Neutrophil (primary cell): Measurements from ENCODE around the gene DMP1.

ENCODE experiments used
- H3K27ac ChIP-seq: fragments of 200-600 bp; sonication (generic); 2 replicates; pipeline ENCODE4 v1.5.1; 2016; ENCODE audit warnings: mild to moderate bottlenecking, moderate library complexity
- H3K27me3 ChIP-seq: fragments of 200-600 bp; sonication (generic); 2 replicates; pipeline ENCODE4 v1.6.0; 2016; ENCODE audit warnings: mild to moderate bottlenecking
- H3K36me3 ChIP-seq: fragments of 200-600 bp; sonication (generic); 2 replicates; pipeline ENCODE4 v1.5.1; 2017
- H3K4me1 ChIP-seq, 2 experiments: fragments of 200-600 bp in 1 of 2; sonication (generic) in 1 of 2; 1 replicate in 1 of 2; 2 replicates in 1 of 2; pipeline versions ENCODE4 v1.5.1 to v1.6.1; 2013 to 2016; ENCODE audit warnings: low read depth in 1 of 2, low read length in 1 of 2, mild to moderate bottlenecking in 1 of 2, moderate library complexity in 1 of 2; ENCODE audit not compliant: control insufficient read depth in 1 of 2, insufficient read depth in 1 of 2
- H3K4me3 ChIP-seq, 2 experiments: fragments of 200-600 bp in 1 of 2; sonication (generic) in 1 of 2; 1 replicate in 1 of 2; 2 replicates in 1 of 2; pipeline ENCODE4 v1.5.1; 2013 to 2016; ENCODE audit warnings: low read depth in 1 of 2, low read length in 1 of 2, mild to moderate bottlenecking in 1 of 2, moderate library complexity in 1 of 2
- H3K9me3 ChIP-seq: fragments of 200-600 bp; sonication (generic); 2 replicates; pipeline ENCODE4 v1.5.1; 2016
- TF ChIP-seq, protein P1 (sequence below): fragments of 200-600 bp; sonication (generic); IDR thresholded peaks from 2 replicates; pipeline ENCODE4 v1.5.1; 2016; ENCODE audit warnings: antibody characterized with exemption

The DMP1 gene

DNA sequence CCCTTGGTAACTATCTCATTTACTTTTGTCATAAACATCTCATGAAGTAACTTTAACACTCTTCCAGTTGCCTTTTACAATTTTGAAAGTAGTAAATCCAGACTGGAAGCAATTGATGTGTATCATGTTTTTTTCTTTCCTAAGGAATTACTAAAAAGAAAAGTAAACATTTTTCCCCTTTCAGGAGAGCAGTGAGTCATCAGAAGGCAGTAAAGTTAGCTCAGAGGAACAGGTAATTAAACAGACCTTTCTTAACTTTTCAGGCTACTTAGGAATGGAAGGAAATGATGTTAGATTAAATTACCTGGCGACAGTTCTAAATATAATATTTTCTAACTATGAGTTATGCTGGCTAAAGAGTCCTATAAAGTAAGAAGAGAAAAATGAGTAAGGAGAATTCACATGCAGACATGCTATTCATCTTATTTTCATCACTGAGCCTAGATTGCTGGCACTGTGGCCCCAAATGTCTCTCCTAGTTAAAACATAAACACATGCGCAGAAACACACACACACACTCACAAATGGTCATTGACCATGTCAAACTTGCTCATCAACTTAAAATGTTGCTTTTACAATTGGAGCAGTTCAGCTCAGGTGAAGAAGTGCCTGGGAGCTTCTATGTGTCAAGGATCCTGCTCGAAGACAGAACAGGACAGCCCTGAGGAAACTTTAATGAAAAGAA is 9.3 kb downstream of the DMP1 start:
- Histone ChIP-seq H3K9me3 (no peaks in the 10 kb centered on the region), H3K4me3 (no peak overlapping the region), H3K27ac (no peak overlapping the region), H3K4me1 (no peaks in the 10 kb centered on the region), H3K27me3 (no peaks in the 10 kb centered on the region), H3K36me3 (no peaks in the 10 kb centered on the region)
- TF ChIP-seq, protein P1, sequence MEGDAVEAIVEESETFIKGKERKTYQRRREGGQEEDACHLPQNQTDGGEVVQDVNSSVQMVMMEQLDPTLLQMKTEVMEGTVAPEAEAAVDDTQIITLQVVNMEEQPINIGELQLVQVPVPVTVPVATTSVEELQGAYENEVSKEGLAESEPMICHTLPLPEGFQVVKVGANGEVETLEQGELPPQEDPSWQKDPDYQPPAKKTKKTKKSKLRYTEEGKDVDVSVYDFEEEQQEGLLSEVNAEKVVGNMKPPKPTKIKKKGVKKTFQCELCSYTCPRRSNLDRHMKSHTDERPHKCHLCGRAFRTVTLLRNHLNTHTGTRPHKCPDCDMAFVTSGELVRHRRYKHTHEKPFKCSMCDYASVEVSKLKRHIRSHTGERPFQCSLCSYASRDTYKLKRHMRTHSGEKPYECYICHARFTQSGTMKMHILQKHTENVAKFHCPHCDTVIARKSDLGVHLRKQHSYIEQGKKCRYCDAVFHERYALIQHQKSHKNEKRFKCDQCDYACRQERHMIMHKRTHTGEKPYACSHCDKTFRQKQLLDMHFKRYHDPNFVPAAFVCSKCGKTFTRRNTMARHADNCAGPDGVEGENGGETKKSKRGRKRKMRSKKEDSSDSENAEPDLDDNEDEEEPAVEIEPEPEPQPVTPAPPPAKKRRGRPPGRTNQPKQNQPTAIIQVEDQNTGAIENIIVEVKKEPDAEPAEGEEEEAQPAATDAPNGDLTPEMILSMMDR: no peak

DNA sequence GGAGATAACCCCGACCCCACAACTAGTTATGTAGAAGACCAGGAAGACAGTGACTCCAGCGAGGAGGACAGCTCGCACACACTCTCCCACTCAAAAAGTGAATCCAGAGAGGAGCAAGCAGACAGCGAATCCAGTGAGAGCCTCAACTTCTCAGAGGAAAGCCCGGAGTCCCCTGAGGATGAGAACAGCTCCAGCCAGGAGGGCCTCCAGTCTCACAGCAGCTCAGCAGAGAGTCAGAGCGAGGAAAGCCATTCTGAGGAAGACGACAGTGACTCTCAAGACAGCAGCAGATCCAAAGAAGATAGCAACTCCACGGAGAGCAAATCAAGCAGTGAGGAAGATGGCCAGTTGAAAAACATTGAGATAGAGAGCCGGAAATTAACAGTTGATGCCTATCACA is 12.8 kb downstream of the DMP1 start:
- no peaks in the 10 kb centered on the region for H3K9me3 ChIP-seq
- no peak overlapping the region for H3K4me3 ChIP-seq
- H3K27ac ChIP-seq: no peak overlapping the region
- H3K4me1 ChIP-seq: no peaks in the 10 kb centered on the region
- TF ChIP-seq, protein P1: no peak
- no peaks in the 10 kb centered on the region for H3K27me3 ChIP-seq
- H3K36me3 ChIP-seq: no peaks in the 10 kb centered on the region

DNA sequence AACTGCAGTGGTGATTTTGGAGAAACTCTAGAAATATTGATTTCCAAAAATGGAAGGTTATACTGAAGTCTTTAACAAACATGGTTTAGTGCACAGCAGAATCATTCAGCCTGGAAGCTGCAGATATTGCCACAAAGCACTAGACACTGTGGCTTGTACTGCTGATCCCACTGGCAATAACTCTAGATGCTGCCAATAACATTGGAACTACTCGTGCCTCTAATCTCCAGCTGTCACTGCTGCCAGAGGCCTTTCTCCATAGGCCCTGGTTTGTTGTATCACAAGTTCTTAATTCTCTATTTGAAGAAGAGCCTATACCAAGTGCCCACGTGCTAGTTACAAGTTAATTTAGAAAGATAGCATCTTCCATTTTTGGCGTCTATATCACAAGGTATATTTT is 19.3 kb downstream of the DMP1 start:
- no peaks in the 10 kb centered on the region for H3K27me3 ChIP-seq
- no peak overlapping the region for H3K4me3 ChIP-seq
- TF ChIP-seq, protein P1: no peak
- no peak overlapping the region for H3K27ac ChIP-seq
- no peaks in the 10 kb centered on the region for H3K36me3 ChIP-seq
- no peaks in the 10 kb centered on the region for H3K9me3 ChIP-seq
- no peaks in the 10 kb centered on the region for H3K4me1 ChIP-seq

DNA sequence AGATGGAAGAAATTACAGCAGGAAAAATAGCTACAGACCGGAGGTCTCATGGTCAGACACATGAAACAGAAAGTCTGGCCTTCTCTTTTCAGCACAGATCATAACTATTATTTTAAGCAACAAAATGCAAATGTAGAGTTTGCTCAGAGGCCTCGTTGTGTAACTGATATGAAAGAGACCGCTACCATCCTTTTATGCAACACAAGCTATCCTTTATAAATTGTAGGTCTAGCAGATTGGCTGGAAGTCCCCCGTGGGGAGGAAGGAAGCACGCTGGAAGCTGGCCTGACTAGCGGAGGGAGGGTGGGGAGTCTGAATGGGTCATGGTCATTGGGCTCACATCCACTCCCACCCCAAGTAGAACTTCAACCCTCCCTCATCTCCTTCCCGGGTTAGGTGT is 27.7 kb downstream of the DMP1 start:
- H3K9me3 ChIP-seq: no peaks in the 10 kb centered on the region
- no peak overlapping the region for H3K4me3 ChIP-seq
- TF ChIP-seq, protein P1: no peak
- H3K27ac ChIP-seq: no peak overlapping the region
- no peaks in the 10 kb centered on the region for H3K4me1 ChIP-seq
- H3K36me3 ChIP-seq: no peaks in the 10 kb centered on the region
- no peaks in the 10 kb centered on the region for H3K27me3 ChIP-seq

- no peak overlapping the region for H3K27ac ChIP-seq
Observed at GRCh38 chr4:87679449-87680169, 29.5 kb downstream of the DMP1 start.

More at GRCh38 chr4:87679449-87680169, 29.5 kb downstream of the DMP1 start:
- TF ChIP-seq, protein P1: peak; percentile 66
- Histone ChIP-seq H3K36me3 (no peaks in the 10 kb centered on the region), H3K9me3 (no peaks in the 10 kb centered on the region), H3K4me1 (no peaks in the 10 kb centered on the region), H3K27me3 (no peaks in the 10 kb centered on the region), H3K4me3 (no peak overlapping the region)
